ENCODE data around the gene CEP70.
"Not testable (repeated sequence)": the region's sequence is repeated elsewhere in the genome, so short reads cannot be mapped to it uniquely, and the experiment has no call there.

The CEP70 gene

DNA sequence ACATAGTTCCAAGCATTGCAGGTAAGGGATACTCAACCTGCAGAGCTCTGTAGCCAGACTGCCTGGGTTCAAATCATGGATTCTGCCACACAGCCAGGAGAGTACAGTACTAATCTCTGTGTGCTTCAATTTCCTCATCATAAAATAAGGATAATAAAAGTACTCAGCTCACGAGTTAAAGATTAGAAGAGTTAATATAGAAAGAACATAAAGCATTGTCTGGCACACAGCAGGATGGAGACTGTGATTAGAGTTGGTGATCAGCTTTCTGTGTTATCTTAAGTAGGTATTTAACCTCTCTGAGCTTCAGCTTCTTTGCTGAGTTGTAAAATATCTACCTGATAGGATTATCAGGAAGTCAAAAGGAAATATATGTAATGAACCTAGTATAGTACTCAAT, 2.7 kb downstream of the CEP70 start:
- no peak for DNase-seq

DNA sequence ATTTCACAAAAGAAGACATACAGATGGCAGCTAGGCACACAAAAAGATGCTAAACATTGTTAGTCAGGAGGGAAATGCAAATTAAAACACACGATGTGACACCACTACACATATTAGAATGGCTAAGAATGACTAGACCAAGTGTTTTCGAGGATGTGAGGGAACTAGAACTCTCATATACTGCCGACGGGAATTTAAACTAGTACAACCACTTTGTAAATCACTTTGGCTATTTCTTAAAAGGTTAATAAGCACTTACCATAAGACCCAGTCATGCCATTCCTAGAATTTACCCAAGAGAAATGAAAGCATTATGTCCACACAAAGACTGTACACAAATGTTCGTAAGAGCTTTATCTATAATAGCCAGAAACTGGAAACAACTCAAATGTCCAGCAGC, 5.6 kb downstream of the CEP70 start:
- no peak for DNase-seq

DNA sequence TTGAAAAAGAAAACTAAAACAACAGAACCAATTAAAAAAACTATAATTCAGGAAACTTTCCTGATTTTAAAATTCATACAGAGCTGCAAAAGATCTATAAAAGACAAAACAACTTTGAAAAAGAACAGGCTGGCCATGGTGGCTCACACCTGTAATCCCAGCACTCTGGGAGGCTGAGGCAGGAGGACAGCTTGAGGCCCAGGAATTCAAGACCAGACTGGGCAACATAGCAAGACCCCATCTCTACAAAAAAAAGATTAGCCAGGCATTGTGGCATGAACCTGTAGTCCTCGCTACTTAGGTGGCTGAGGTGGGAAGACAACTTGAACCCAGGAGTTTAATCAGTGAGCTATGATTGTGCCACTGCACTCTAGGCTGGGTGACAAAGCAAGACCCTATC, 6.7 kb downstream of the CEP70 start:
- DNase-seq: no peak

DNA sequence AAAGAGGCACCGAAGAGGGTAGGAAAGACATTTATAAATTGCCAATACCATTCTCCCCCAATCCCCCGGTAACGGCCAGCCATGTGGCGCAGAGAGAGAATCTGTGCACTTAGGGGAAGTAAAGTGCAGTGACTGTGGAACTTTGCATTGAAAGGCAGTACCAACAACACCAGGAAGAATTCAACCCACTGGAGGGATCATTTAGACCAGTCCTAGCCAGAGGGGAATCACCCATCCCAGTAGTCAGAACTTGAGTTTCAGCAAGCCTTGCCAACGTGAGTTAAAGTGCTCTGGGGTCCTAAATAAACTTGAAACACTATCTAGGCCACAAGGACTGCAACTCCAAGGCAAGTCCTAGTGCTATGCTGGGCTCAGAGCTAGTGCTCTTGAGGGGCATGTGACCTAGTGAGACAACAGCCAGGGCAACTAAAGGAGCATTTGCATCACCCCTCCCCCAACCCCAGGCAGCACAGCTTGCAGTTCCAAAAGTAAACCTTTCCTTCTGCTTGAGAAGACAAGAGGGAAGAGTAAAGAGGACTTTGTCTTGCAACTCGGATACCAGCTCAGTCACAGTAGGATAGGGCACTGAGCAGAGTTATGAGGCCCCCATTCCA, 15.0 kb downstream of the CEP70 start:
- no peak for DNase-seq

DNA sequence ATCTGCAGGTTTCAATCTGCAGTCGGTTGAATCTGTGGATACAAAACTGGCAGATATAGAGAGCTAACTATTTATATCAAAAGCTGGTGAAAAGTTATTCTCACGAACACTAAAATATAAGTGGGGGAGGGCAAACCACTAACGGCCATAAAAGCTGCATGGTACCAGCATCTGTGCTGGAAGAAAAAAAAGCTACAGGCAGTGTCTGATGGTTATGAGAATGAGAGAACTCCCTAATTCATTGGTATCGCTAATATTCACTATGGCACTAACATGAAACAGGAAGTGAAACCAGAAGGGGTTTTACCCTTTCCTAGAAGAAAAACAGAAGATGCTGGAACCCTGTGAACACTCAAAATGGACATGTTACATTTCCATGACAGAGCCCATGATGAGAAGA, 15.9 kb downstream of the CEP70 start:
- DNase-seq: no peak

DNA sequence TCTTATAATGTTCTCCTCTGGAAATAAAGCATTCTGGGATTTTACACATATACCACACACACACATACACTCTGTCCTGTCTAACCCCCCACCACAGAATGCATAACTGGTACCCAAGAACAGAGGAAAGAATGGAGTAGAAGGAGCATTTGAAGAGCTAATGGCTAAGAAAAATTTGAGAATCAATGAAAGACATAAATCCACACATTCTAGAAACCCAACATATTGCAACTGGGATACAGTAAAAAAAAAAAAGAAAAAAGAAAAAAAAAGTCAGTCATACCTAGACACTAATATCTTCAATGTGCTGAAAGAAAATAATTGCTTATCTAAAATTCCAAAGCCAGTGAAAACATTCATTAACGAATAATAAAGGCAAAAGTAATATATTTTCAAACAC, 20.9 kb downstream of the CEP70 start:
- no peak for DNase-seq

DNA sequence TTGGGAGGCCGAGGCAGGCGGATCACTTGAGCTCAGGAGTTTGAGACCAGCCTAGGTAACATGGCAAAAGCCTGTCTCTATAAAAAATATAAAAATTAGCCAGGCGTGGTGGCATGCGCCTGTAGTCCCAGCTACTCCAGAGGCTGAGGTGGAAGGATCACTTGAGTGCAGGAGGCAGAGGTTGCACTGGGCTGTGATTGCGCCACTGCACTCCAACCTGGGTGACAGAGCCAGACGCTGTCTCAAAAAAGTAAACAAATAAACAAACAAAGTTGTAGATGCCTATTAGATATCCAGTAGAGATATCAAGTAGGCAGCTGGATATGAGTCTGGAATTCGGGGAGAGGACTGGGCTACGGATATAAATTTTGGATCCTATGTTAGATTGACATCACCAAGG, 24.4 kb downstream of the CEP70 start:
- not testable (repeated sequence) for DNase-seq

DNA sequence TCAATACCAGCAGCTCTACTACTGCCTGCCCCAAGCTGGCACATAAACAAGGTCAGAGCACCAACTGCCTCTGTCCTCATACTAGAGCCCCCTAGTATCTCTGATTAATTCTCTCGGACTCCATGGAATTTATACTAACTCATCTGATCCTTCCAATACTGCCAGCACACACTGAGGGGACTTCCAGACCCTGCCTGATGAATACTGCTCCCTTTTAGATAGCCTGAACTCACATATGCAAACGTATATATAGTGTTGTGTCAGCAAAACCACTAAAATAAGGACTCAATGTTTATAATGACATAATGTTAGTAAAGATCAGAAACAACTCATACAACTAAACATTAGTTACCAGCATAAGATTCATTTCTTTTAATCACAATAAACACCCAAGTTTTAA, 25.0 kb downstream of the CEP70 start:
- DNase-seq: no peak

DNA sequence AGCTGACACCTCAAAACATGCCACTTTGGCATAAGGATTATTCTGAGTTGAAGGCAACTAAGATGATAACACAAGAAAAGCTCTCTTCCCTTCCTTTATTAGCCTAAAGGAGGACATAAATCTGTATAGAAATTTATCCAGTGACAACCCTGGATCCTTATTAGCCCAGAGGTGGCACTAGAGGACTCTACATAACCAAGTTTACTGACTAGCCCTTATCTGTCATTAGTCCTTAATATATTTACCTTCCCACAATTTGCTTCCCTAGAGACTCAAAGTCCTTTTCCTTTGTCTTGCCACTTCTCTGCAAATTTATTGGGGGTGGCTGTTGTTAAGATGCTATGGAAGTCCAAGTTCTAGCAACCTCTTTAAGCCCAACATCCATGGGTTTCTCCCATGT, 26.7 kb downstream of the CEP70 start:
- no peak for DNase-seq

DNA sequence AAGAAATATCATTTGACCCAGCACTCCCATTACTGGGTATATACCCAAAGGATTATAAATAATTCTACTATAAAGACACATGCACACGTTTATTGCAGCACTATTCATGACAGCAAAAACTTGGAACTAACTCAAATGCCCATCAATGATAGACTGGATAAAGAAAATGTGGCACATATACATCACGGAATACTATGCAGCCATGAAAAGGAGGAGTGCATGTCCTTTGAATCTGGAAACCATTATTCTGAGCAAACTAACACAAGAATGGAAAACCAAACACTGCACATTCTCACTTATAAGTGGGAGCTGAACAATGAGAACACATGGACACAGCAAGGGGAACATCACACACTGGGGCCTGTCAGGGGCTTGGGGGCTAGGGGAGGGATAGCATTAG, 27.8 kb downstream of the CEP70 start:
- not testable (repeated sequence) for DNase-seq

DNA sequence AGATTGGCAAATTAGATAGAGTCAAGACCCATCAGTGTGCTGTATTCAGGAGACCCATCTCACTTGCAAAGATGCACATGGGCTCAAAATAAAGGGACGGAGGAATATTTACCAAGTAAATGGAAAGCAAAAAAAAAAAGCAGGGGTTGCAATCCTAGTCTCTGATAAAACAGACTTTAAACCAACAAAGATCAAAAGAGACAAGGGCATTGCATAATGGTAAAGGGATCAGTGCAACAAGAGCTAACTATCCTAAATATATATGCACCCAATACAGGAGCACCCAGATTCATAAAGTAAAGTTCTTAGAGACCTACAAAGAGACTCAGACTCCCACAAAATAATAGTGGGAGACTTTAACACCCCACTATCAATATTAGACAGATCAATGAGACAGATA, 31.2 kb downstream of the CEP70 start:
- DNase-seq: not testable (repeated sequence)

DNA sequence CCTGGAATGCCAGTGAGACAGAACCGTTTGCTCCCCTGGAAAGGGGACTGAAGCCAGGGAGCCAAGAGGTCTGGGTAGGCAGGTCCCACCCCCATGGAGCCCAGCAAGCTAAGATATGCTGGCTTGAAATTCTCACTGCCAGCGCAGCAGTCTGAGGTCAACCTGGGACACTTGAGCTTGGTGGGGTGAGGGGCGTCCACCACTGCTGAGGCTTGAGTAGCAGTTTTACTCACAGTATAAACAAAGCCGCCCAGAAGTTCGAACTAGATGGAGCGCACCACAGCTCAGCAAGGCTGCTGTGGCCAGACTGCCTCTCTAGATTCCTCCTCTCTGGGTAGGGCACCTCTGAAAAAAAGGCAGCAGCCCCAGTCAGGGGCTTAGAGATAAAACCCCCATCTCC, 33.6 kb downstream of the CEP70 start:
- no peak for DNase-seq

DNA sequence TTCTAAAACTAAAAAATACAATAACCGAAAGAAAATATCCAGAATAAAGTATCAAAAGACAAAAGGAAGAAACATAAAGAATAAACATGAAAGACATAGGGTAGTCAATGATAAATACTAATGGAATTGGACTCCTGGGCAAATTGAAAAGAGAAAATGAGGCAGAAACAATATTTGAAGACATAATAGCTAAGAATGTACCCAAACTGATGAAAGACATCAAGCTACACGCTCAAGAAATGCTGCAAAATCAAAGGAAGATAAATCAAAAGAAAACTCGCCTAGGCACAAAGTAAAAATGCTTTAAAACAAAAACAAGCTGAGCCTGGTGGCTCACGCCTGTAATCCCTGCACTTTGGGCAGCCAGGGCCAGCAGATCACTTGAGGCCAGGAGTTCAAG, 34.9 kb downstream of the CEP70 start:
- no peak for DNase-seq

DNA sequence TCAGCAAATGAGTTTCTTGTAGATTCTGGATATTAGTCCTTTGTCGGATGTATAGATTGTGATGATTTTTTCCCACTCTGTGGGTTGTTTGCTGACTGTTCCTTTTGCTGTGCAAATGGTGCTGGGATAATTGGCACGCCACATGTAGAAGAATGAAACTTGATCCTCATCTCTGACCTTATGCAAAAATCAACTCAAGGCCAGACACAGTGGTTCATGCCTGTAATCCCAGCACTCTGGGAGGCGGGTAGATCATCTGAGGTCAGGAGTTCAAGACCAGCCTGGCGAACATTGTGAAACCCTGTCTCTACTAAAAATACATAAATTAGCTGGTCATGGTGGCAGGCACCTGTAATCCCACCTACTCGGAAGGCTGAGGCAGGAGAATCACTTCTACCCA, 39.3 kb downstream of the CEP70 start:
- not testable (repeated sequence) for DNase-seq

DNA sequence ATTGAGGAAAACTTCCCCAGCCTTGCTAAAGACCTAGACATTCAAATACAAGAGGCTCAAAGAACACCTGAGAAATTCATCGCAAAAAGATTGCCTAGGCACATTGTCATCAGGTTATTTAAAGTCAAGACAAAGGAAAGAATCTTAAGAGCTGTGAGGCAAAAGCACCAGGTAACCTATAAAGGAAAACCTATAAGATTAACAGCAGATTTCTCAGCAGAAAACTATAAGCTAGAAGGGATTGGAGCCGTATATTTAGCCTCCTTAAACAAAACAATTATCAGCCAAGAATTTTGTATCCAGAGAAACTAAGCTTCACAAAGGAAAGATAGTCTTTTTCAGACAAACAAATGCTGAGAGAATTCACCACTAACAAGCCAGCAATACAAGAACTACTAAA, 43.1 kb downstream of the CEP70 start:
- not testable (repeated sequence) for DNase-seq

DNA sequence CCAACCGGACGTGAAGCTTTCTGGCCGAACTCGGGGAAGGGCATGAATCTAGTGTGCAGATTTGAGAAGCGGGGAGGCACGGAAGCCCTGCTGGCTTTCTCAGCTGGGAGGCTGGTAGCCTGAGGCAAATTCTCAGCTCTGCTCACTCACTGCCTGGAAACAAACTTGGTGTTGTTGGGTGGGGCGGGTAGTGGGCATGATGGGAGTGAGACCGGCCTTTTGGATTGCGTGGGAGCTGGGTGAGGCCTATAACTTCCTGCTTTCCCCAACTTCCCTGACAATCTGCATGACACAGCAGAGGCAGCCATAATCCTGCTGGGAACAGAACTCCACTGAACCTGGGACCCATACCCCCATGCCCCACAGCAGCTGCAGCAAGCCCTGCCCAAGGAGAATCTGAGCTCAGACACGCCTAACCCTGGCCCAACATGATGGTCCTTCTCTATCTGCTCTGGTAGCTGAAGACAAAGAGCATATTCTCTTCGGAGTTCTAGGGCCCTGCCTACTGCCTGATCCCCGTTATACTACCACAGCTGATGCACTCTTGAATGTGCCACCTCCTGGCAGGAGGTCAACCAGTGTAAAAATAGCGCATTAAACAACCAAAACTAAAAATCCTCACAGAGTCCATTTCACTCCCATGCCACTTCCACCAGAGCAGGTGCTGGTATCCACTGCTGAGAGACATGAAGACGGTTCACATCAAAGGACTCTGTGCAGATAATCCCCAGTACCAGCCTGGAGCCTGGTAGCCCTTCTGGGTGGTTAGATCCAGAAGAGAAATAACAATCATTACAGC, 44.7 kb downstream of the CEP70 start:
- DNase-seq: no peak

DNA sequence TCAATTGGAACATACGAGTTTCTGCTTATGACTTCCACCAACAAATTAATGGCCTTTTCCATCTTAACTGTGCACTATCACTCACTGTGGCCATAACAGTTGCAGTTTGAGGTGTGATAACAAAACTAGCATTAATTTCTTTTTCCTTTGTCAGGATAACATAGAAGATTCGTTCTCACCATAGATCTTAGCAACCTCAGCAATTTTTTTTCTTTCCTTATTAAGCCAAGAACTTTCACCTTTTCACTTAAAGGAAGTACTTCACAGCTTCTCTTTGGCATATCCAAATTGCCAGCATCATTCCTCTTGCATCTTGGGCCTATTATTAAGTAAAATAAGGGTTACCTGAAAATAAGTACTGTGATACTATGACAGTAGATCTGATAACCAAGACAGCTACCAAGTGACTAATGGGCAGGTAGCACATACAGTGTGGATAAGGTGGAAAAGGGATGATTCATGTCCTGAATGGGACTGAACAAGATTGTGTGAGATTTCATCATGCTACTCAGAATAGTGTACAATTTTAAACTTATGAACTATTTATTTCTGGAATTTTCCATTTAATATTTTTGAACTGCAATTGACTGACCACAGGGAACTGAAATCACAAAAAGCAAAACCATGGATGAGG, 46.6 kb downstream of the CEP70 start:
- no peak for DNase-seq

DNA sequence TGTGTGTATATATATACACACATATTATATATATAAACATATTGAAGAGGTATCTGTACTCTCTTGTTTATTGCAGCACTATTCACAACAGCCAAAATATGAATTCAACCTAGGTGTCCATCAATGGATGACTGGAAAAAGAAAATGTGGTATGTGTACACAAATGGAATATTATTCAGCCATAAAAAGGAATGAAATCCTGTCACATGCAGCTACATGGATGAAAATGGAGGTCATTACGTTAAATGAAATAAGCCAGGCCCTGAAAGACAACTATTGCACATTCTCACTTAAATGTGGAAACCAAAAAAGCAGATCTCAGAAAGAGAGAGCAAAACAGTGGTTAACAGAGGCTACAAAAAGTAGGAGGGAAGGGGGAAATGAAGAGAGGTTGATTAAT, 49.5 kb downstream of the CEP70 start:
- no peak for DNase-seq

DNA sequence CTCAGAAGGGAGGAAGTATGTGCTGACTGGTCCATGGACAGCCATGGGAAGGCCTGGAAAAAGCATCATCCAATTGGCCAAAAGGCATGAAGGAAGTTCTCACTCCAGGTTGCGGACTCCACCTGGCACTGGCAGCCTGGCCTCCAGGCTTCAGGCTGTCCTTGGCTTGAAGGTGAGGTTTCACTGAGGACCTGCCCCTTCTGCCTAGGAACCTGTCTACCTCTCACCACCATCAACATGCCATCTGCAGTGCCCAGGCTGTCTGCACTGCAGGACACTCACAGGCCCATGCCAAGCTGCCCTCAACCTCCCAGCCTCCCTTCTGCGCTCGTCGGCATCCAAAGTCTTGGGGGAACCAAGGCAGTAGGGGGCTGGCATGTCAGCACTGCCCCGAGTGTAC, 51.1 kb downstream of the CEP70 start:
- no peak for DNase-seq

DNA sequence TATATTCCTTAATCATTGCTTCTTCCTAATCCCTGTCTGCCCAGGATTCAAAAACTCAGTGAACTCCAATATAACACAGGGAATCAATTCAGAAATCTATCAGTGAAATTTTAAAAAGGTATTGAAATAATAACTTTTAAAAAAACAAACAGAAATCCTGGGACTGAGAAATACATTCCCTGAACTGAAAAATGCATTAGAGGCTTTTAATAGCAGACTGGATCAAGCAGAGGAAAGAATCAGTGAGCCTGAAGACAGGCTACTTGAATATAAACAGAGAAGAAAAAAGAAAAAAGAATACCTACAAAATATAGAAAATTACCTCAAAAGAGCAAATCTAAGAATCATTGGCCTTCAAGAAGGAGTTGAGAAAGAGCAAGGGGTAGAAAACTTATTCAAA, 54.7 kb downstream of the CEP70 start:
- no peak for DNase-seq

DNA sequence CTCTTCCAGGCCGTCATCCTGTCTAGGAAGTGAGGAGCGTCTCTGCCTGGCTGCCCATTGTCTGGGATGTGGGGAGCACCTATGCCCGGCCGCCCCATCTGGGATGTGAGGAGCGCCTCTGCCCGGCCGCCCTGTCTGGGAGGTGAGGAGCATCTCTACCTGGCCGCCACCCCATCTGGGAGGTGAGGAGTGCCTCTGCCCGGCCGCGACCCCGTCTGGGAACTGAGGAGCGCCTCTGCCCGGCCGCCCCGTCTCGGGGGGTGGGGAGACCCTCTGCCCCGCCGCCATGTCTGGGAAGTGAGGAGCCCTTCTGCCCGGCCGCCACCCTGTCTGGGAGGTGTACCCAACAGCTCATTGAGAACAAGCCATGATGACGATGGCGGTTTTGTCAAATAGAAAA, 72.6 kb downstream of the CEP70 start:
- not testable (repeated sequence) for DNase-seq

DNA sequence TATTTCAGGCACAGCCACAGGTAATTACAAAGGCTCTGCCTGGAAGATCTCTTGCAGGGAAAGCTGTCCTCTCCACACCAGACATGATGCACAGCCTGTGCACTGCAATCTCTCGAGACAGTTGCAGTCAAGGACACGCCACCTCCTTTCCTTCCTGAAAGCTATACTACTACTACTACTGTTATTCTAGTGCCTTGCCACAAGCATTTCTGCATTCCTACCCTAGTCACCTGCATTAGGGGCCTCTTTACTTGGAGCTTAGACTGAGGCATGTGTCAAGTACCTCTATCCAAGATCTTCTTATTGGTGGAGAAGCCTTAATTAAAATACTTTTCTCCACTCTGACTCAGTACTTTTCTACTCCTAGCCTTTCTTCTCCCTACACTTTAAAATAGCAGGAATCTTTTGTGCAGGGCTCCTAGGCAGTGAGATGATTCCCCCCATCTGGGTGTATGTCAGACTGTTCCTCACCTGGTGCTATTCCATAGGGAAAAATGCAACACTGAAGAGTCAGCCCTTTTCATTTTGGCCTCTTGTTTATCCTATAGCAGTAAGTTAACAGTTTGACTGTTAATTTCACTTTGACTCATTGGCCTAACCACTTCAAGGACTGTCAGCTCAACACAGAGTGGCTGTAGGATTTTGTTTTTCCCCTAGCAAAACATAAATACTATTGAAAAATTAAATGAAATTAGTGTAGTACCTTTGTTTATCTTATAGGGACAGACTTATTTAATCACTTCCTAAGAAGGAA, 80.8 kb downstream of the CEP70 start:
- no peak for DNase-seq

DNA sequence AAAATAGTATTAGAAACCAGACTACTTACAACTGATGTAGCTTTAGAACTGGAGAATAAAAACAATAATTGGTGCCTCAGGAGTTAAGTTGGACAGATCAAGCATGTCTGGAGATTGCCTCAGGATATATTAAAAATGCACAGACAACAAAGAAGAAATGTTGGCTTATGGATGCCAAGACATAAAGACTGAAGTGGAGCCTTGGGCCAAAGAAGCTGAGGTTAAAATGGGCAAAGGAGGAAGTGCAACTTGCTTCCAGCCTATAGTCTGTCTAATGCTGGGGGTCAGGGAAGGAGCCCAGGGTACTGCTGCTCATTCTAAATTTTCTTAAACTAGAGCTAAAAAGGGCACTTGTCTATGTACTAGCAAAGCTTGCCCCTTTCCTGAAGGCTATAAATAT, 82.1 kb downstream of the CEP70 start:
- no peak for DNase-seq

DNA sequence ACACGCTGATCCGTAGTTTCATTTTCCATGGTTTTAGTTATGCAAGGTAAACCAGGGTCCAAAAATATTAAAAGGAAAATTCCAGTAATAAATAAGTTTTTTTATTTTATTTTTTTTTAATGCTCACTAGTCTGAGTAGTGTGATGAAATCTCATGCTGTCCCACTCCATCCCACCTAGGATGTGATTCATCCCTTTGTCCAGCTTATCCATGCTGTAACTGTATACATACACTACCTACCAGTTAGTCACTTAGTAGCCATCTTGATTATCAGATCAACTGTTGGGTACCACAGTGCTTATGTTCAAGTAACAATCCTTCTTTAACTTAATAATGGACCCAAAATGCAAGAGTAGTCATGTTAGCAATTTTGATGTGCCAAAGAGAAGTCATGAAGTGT, 84.5 kb downstream of the CEP70 start:
- no peak for DNase-seq
